A549 (cell line): Measurements from ENCODE around the gene TXNRD2.

Experiments
- CHD2 ChIP-seq: fragments of 150-350 bp; IDR thresholded peaks from 2 replicates; pipeline ENCODE4 v1.6.1; 2014; ENCODE audit warnings: low read length; ENCODE audit not compliant: partially characterized antibody
- EHMT2 ChIP-seq: fragments of 200-600 bp; sonication (generic); IDR thresholded peaks from 2 replicates; pipeline ENCODE4 v1.6.1; 2016; ENCODE audit warnings: antibody characterized with exemption, low read depth, mild to moderate bottlenecking, moderate library complexity
- MAX ChIP-seq: IDR thresholded peaks from 2 replicates; pipeline ENCODE4 v1.6.1; 2012
- NPAS2 ChIP-seq: fragments of 250-450 bp; sonication (Bioruptor Pico); IDR thresholded peaks from 2 replicates; pipeline ENCODE4 v1.8.0; 2022; ENCODE audit warnings: mild to moderate bottlenecking, moderate library complexity, borderline replicate concordance
- POLR2A ChIP-seq: IDR thresholded peaks from 2 replicates; pipeline ENCODE4 v1.6.1; 2012; ENCODE audit warnings: mild to moderate bottlenecking, low read length
- POLR2AphosphoS2 ChIP-seq: conservative IDR thresholded peaks from 2 replicates; pipeline ENCODE4 v1.6.1; 2012; ENCODE audit warnings: low read length, improper control_type of control experiment, inconsistent platforms
- RAD21 ChIP-seq, 2 experiments: fragments of >200 bp in 1 of 2; sonication (Bioruptor Twin) in 1 of 2; formaldehyde crosslinking in 1 of 2; IDR thresholded peaks in 1 of 2; conservative IDR thresholded peaks in 1 of 2; 2 replicates in 1 of 2; 3 replicates in 1 of 2; pipeline ENCODE4 v1.6.1; 2012 to 2018; ENCODE audit warnings: inconsistent platforms in 1 of 2
- RCOR1 ChIP-seq: fragments of 150-350 bp; IDR thresholded peaks from 2 replicates; pipeline ENCODE4 v1.6.1; 2014; ENCODE audit warnings: antibody characterized with exemption, low read length, low read depth
- TFCP2L1 ChIP-seq: fragments of 250-450 bp; sonication (Bioruptor Pico); IDR thresholded peaks from 2 replicates; pipeline ENCODE4 v1.5.0; 2021; ENCODE audit warnings: mild to moderate bottlenecking
- ZNF302 ChIP-seq: fragments of 250-450 bp; sonication (Bioruptor Pico); IDR thresholded peaks from 2 replicates; pipeline ENCODE4 v1.9.0; 2021; ENCODE audit warnings: inconsistent platforms, mild to moderate bottlenecking, moderate library complexity
- TF ChIP-seq, protein P1 (sequence below): fragments of 150-350 bp; IDR thresholded peaks from 2 replicates; pipeline ENCODE4 v1.6.1; 2014; ENCODE audit warnings: low read depth, mild to moderate bottlenecking, low read length
- TF ChIP-seq, protein P2 (sequence below): fragments of >200 bp; sonication (Bioruptor Twin); formaldehyde crosslinking; IDR thresholded peaks from 3 replicates; pipeline ENCODE4 v1.5.1; 2016
- TF ChIP-seq, protein P3 (sequence below): fragments of 200-600 bp; sonication (generic); IDR thresholded peaks from 2 replicates; pipeline ENCODE4 v1.6.1; 2016; ENCODE audit warnings: antibody characterized with exemption, mild to moderate bottlenecking, moderate library complexity

- TF ChIP-seq TFCP2L1 (CRISPR knock-in tag) (no peak), POLR2AphosphoS2 (no peak), ZNF302 (CRISPR knock-in tag) (no peak), MAX (no peak), RCOR1 (no peak), NPAS2 (no peak), EHMT2 (no peak), RAD21 (conservative IDR thresholded peaks at IDR 0.05 in 1 of 2, IDR thresholded peaks at IDR 0.05 in 1 of 2) (no peak), CHD2 (no peak), POLR2A (no peak)
- TF ChIP-seq, protein P1, sequence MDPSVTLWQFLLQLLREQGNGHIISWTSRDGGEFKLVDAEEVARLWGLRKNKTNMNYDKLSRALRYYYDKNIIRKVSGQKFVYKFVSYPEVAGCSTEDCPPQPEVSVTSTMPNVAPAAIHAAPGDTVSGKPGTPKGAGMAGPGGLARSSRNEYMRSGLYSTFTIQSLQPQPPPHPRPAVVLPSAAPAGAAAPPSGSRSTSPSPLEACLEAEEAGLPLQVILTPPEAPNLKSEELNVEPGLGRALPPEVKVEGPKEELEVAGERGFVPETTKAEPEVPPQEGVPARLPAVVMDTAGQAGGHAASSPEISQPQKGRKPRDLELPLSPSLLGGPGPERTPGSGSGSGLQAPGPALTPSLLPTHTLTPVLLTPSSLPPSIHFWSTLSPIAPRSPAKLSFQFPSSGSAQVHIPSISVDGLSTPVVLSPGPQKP = no peak
- TF ChIP-seq, protein P2, sequence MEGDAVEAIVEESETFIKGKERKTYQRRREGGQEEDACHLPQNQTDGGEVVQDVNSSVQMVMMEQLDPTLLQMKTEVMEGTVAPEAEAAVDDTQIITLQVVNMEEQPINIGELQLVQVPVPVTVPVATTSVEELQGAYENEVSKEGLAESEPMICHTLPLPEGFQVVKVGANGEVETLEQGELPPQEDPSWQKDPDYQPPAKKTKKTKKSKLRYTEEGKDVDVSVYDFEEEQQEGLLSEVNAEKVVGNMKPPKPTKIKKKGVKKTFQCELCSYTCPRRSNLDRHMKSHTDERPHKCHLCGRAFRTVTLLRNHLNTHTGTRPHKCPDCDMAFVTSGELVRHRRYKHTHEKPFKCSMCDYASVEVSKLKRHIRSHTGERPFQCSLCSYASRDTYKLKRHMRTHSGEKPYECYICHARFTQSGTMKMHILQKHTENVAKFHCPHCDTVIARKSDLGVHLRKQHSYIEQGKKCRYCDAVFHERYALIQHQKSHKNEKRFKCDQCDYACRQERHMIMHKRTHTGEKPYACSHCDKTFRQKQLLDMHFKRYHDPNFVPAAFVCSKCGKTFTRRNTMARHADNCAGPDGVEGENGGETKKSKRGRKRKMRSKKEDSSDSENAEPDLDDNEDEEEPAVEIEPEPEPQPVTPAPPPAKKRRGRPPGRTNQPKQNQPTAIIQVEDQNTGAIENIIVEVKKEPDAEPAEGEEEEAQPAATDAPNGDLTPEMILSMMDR = no peak
- TF ChIP-seq, protein P3, sequence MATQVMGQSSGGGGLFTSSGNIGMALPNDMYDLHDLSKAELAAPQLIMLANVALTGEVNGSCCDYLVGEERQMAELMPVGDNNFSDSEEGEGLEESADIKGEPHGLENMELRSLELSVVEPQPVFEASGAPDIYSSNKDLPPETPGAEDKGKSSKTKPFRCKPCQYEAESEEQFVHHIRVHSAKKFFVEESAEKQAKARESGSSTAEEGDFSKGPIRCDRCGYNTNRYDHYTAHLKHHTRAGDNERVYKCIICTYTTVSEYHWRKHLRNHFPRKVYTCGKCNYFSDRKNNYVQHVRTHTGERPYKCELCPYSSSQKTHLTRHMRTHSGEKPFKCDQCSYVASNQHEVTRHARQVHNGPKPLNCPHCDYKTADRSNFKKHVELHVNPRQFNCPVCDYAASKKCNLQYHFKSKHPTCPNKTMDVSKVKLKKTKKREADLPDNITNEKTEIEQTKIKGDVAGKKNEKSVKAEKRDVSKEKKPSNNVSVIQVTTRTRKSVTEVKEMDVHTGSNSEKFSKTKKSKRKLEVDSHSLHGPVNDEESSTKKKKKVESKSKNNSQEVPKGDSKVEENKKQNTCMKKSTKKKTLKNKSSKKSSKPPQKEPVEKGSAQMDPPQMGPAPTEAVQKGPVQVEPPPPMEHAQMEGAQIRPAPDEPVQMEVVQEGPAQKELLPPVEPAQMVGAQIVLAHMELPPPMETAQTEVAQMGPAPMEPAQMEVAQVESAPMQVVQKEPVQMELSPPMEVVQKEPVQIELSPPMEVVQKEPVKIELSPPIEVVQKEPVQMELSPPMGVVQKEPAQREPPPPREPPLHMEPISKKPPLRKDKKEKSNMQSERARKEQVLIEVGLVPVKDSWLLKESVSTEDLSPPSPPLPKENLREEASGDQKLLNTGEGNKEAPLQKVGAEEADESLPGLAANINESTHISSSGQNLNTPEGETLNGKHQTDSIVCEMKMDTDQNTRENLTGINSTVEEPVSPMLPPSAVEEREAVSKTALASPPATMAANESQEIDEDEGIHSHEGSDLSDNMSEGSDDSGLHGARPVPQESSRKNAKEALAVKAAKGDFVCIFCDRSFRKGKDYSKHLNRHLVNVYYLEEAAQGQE = no peak
Observed at GRCh38 chr22:19875061-19875530, 66.5 kb downstream of the TXNRD2 start.
